Measurements from ENCODE around the gene IP6K3.

DNA sequence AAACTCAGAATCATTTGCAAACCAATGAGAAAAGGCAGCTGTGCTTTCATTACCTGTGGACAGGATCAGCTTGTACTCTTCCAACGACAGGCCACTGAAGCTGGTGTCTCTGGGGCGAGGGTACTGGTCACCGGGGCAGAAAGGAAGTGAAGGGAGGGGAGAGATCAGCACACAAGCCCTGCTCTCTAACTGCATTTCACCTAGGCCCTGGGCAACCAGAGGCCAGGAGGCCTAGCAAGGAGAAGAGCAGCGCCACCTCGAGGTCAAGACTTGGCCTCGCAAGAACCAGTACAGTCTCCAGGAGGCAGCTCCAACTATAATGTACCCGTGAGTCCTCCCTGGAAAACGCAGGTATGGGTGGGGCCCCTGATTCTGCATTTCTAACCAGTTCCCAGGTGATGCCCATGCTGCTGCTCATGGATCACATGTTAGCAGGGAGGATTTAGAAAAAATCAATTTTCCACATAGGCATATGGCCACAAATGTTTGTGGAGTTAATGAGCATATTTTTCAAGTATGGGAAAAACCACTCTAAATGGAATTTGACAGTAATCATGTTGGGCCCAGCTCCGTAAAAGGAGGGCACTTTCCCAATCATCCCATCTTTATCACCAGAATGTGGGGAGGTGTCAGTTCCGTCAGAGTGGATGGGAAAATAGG, 46.2 kb downstream of the IP6K3 start:
- TF ChIP-seq, protein P1, sequence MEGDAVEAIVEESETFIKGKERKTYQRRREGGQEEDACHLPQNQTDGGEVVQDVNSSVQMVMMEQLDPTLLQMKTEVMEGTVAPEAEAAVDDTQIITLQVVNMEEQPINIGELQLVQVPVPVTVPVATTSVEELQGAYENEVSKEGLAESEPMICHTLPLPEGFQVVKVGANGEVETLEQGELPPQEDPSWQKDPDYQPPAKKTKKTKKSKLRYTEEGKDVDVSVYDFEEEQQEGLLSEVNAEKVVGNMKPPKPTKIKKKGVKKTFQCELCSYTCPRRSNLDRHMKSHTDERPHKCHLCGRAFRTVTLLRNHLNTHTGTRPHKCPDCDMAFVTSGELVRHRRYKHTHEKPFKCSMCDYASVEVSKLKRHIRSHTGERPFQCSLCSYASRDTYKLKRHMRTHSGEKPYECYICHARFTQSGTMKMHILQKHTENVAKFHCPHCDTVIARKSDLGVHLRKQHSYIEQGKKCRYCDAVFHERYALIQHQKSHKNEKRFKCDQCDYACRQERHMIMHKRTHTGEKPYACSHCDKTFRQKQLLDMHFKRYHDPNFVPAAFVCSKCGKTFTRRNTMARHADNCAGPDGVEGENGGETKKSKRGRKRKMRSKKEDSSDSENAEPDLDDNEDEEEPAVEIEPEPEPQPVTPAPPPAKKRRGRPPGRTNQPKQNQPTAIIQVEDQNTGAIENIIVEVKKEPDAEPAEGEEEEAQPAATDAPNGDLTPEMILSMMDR (IDR thresholded peaks at IDR 0.05; ENCODE audit: low read length), result peak; percentile 75
- no peak for TF ChIP-seq EZH2 (optimal IDR thresholded peaks at IDR 0.05; ENCODE audit: low read depth, low read length)
